ENCODE results near the gene DGLUCY. TPM values are rescaled to one million over a fixed set of nuclear protein-coding genes. Genes with fewer than 3 reads are reported as not detected.

Gene DGLUCY
- total RNA-seq, 3 donors from 2014 or later, result 32.6 to 35.7 (median 34.4) TPM

DNA sequence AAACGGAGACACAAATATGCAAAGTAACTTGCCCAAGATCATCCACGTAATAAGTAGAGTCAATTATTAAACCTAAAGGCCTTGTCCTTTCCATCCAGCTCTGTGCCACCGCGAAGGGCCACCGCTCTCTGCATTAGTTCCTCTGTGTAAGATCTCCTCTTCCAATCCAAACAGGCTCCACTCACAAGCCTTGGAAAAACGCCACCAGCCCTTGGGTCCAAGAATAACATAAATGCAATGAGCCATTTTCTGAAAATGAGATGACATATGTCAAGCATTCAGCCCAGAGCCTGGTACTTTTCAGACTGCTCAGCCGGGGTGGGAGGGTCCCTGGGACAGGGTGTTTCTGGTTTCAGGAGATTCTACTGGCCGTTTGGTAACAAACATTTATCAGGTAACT, 30.0 kb downstream of the DGLUCY start:
- Histone ChIP-seq H3K4me3 (no peak overlapping the region), H3K27ac (peak overlapping the region in 1 of 2 donors; percentile 50), H3K36me3 (no peaks in the 10 kb centered on the region), H3K4me1 (no peaks in the 10 kb centered on the region), H3K9me3 (no peaks in the 10 kb centered on the region), H3K27me3 (no peaks in the 10 kb centered on the region)
- DNase-seq (ENCODE audit: low spot score in 2 of 2), result no peak
- TF ChIP-seq POLR2AphosphoS5 (IDR thresholded peaks at IDR 0.05) (no peak), POLR2A (IDR thresholded peaks at IDR 0.05) (no peak)
- TF ChIP-seq, protein P1, sequence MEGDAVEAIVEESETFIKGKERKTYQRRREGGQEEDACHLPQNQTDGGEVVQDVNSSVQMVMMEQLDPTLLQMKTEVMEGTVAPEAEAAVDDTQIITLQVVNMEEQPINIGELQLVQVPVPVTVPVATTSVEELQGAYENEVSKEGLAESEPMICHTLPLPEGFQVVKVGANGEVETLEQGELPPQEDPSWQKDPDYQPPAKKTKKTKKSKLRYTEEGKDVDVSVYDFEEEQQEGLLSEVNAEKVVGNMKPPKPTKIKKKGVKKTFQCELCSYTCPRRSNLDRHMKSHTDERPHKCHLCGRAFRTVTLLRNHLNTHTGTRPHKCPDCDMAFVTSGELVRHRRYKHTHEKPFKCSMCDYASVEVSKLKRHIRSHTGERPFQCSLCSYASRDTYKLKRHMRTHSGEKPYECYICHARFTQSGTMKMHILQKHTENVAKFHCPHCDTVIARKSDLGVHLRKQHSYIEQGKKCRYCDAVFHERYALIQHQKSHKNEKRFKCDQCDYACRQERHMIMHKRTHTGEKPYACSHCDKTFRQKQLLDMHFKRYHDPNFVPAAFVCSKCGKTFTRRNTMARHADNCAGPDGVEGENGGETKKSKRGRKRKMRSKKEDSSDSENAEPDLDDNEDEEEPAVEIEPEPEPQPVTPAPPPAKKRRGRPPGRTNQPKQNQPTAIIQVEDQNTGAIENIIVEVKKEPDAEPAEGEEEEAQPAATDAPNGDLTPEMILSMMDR (IDR thresholded peaks at IDR 0.05), result no peak
- intact Hi-C loops (cut with DNase I; ENCODE audit: low total_unique reads), result no loop called here

GRCh38 chr14:91144425-91145145, 30.7 kb downstream of the DGLUCY start:
- no peak for DNase-seq (ENCODE audit: low spot score in 2 of 2)
- peaks cover 0 to under 1% of the 10 kb centered on the region in 2 donors for H3K4me1 ChIP-seq
- intact Hi-C loops (cut with DNase I; ENCODE audit: low total_unique reads), result no loop called here
- no peaks in the 10 kb centered on the region for H3K27me3 ChIP-seq
- no peak overlapping the region for H3K4me3 ChIP-seq
- no peaks in the 10 kb centered on the region for H3K36me3 ChIP-seq
- H3K27ac ChIP-seq, result peak overlapping the region in 1 of 2 donors; percentile 50
- no peaks in the 10 kb centered on the region for H3K9me3 ChIP-seq
- TF ChIP-seq POLR2A (IDR thresholded peaks at IDR 0.05), result no peak
- TF ChIP-seq, protein P1 (IDR thresholded peaks at IDR 0.05), result no peak
- no peak for TF ChIP-seq POLR2AphosphoS5 (IDR thresholded peaks at IDR 0.05)

DNA sequence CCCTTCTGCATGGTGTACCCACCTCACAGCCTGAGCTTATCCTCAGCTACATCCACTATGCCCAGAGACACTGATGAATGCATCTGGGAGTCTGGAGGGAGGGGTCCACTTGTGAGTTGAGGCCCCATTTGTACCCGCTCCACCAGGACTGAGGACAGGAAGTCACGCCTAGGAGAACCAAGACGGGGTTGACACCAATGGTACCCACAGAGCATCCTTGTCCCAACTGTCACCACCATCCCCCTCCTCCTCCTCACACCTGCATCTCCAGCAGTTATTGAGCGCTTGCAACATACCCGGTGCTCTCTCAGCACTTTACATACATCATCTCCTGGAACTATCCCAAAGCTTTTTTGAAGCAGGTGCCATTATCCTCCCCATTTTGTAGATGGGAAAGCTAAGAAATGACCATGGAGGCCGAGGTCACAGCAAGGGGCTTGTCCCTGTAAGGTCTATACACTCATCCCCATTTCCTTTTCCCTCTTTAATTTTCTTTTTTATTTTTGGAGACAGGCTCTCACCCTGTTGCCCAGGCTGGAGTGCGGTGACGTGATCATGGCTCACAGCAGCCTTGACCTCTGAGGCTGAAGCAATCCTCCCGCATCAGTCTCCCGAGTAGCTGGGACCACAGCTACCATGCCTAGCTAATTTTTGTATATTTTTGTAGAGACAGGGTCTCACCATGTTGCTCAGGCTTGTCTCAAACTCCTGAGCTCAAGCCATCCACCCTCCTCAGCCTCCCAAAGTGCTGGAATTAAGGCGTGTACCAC, 31.7 kb downstream of the DGLUCY start:
- Histone ChIP-seq H3K4me1 (peaks cover 0 to 4% of the 10 kb centered on the region in 2 donors), H3K4me3 (no peak overlapping the region), H3K36me3 (no peaks in the 10 kb centered on the region), H3K27me3 (no peaks in the 10 kb centered on the region), H3K27ac (no peak overlapping the region), H3K9me3 (no peaks in the 10 kb centered on the region)
- no peak for TF ChIP-seq POLR2A (IDR thresholded peaks at IDR 0.05)
- TF ChIP-seq, protein P1 (IDR thresholded peaks at IDR 0.05), result no peak
- TF ChIP-seq POLR2AphosphoS5 (IDR thresholded peaks at IDR 0.05), result no peak
- DNase-seq (ENCODE audit: low spot score in 2 of 2), result no peak
- intact Hi-C loops (cut with DNase I; ENCODE audit: low total_unique reads), result no loop called here

DNA sequence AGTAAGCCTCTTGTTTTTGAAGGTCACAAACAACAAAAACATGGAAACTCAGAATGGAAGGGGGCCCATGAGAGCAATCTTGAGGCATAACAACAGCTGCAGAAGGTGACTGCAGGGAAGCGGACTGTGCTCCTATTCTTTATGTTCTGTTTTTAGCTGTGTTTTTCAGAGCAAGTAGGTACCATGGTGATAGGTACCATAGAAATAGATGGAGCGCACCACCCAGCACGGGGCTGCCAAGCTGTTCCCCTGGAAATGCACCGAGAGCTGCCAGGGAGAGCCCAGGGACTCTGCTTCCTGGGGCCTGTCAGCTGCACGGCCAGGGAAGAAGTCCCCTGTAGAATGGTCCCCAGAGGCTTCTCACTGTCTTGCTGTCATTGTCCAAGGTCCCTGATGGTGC, 32.8 kb downstream of the DGLUCY start:
- no peak overlapping the region for H3K4me3 ChIP-seq
- H3K27ac ChIP-seq, result no peak overlapping the region
- H3K36me3 ChIP-seq, result no peaks in the 10 kb centered on the region
- H3K4me1 ChIP-seq, result peaks cover 0 to 4% of the 10 kb centered on the region in 2 donors
- DNase-seq (ENCODE audit: low spot score in 2 of 2), result no peak
- H3K9me3 ChIP-seq, result no peaks in the 10 kb centered on the region
- H3K27me3 ChIP-seq, result no peaks in the 10 kb centered on the region
- intact Hi-C loops (cut with DNase I; ENCODE audit: low total_unique reads), result no loop called here
- no peak for TF ChIP-seq POLR2A (IDR thresholded peaks at IDR 0.05)
- TF ChIP-seq, protein P1 (IDR thresholded peaks at IDR 0.05), result no peak
- TF ChIP-seq POLR2AphosphoS5 (IDR thresholded peaks at IDR 0.05), result no peak

GRCh38 chr14:91149462-91149861, 35.6 kb downstream of the DGLUCY start:
- peak in 1 of 2 donors; percentile 83 for DNase-seq (ENCODE audit: low spot score in 2 of 2)
- Histone ChIP-seq H3K4me3 (no peak overlapping the region), H3K36me3 (no peaks in the 10 kb centered on the region), H3K27ac (peak overlapping the region; percentile 75 to 76), H3K4me1 (peaks cover 0 to 4% of the 10 kb centered on the region in 2 donors), H3K9me3 (no peaks in the 10 kb centered on the region), H3K27me3 (no peaks in the 10 kb centered on the region)
- intact Hi-C loops (cut with DNase I; ENCODE audit: low total_unique reads), result no loop called here
- TF ChIP-seq, protein P1 (IDR thresholded peaks at IDR 0.05), result no peak
- peak in 2 of 3 donors; percentile 70 to 76 for TF ChIP-seq POLR2AphosphoS5 (IDR thresholded peaks at IDR 0.05)

Data from breast epithelium (tissue), 4 donors.